Colonic mucosa (tissue), 4 donors: ENCODE results near the gene IL18R1. TPM values are rescaled to one million over a fixed set of nuclear protein-coding genes. Genes with fewer than 3 reads are reported as not detected.

ENCODE experiments used
- DNase-seq: peaks from one replicate; pipeline ENCODE4 v3.0.0-alpha.2; 2020
- H3K27ac ChIP-seq: fragments of 200-600 bp; one replicate; pipeline ENCODE4 v1.8.0; 2021
- H3K27me3 ChIP-seq: fragments of 200-600 bp; one replicate; pipeline ENCODE4 v1.8.0; 2021
- H3K36me3 ChIP-seq: fragments of 200-600 bp; one replicate; pipeline ENCODE4 v1.8.0; 2021
- H3K4me1 ChIP-seq: fragments of 200-600 bp; one replicate; pipeline ENCODE4 v1.8.0; 2021; ENCODE audit warnings: mild to moderate bottlenecking
- H3K4me3 ChIP-seq: fragments of 200-600 bp; one replicate; pipeline ENCODE4 v1.8.0; 2021
- H3K9ac ChIP-seq, 2 donors: one replicate each; pipeline ENCODE4 v1.7.0; 2013; ENCODE audit warnings: control low read depth in 2 of 2, low read depth in 2 of 2, low read length in 2 of 2
- H3K9me3 ChIP-seq: fragments of 200-600 bp; one replicate; pipeline ENCODE4 v1.8.0; 2021
- CTCF ChIP-seq: fragments of 200-600 bp; IDR thresholded peaks from one replicate; pipeline ENCODE4 v1.8.0; 2022; ENCODE audit warnings: antibody characterized with exemption, mild to moderate bottlenecking
- intact Hi-C: fragments of 100-400 bp; cut with DNase I; formaldehyde crosslinking; loops from one replicate; pipeline ENCODE4 v1.14.1; 2022
- total RNA-seq, 2 donors: library from RNA; stranded (reverse); fragmentation: NEBNext Ultra II Directional in 1 of 2; extraction: Animal tissue kit (Norgen Biotek cat#: 25700) in 1 of 2; gene quantifications; one replicate each; pipeline ENCODE4 v1.2.1, GENCODE V29; 2021
- donor health status: healthy.
- donor health status: DM: no; HTN: no; CAD: no.
- donor health status: DM: no; HTN: no; CAD: no.

IL18R1 gene
- total RNA-seq, 2 donors from 2014 or later, result 1.1 to 3.0 TPM

- no peaks in the 10 kb centered on the region for H3K9me3 ChIP-seq
- TF ChIP-seq CTCF, result no peak
- no peak for DNase-seq
- no peak overlapping the region for H3K9ac ChIP-seq
- H3K27me3 ChIP-seq, result no peaks in the 10 kb centered on the region
- H3K36me3 ChIP-seq, result no peaks in the 10 kb centered on the region
- H3K4me1 ChIP-seq, result no peaks in the 10 kb centered on the region
- H3K27ac ChIP-seq, result no peak overlapping the region
- intact Hi-C loops, result no loop called here
- no peak overlapping the region for H3K4me3 ChIP-seq
Measured at GRCh38 chr2:102331311-102331980, 24.1 kb upstream of the IL18R1 start.

GRCh38 chr2:102334486-102334885 is 21.1 kb upstream of the IL18R1 start:
- H3K27me3 ChIP-seq, result no peaks in the 10 kb centered on the region
- H3K36me3 ChIP-seq, result no peaks in the 10 kb centered on the region
- no peaks in the 10 kb centered on the region for H3K4me1 ChIP-seq
- no peak for TF ChIP-seq CTCF
- no peaks in the 10 kb centered on the region for H3K9me3 ChIP-seq
- DNase-seq, result no peak
- H3K27ac ChIP-seq, result no peak overlapping the region
- no peak overlapping the region for H3K9ac ChIP-seq
- intact Hi-C loops, result no loop called here
- no peak overlapping the region for H3K4me3 ChIP-seq

- Histone ChIP-seq H3K9me3 (no peaks in the 10 kb centered on the region), H3K27me3 (no peaks in the 10 kb centered on the region), H3K36me3 (no peaks in the 10 kb centered on the region), H3K9ac (no peak overlapping the region), H3K27ac (no peak overlapping the region), H3K4me3 (no peak overlapping the region), H3K4me1 (no peaks in the 10 kb centered on the region)
- intact Hi-C loops, result no loop called here
- DNase-seq, result no peak
- TF ChIP-seq CTCF, result no peak
Measured at GRCh38 chr2:102335871-102336366, 19.7 kb upstream of the IL18R1 start.

- TF ChIP-seq CTCF, result no peak
- Histone ChIP-seq H3K4me1 (no peaks in the 10 kb centered on the region), H3K9me3 (no peaks in the 10 kb centered on the region), H3K36me3 (no peaks in the 10 kb centered on the region), H3K4me3 (no peak overlapping the region), H3K9ac (no peak overlapping the region), H3K27ac (no peak overlapping the region), H3K27me3 (no peaks in the 10 kb centered on the region)
- intact Hi-C loops, result no loop called here
- no peak for DNase-seq
Measured at GRCh38 chr2:102336502-102336945, 19.1 kb upstream of the IL18R1 start.

GRCh38 chr2:102337012-102337411 is 18.6 kb upstream of the IL18R1 start:
- H3K4me1 ChIP-seq, result no peaks in the 10 kb centered on the region
- intact Hi-C loops, result no loop called here
- H3K27me3 ChIP-seq, result no peaks in the 10 kb centered on the region
- no peak for TF ChIP-seq CTCF
- H3K36me3 ChIP-seq, result no peaks in the 10 kb centered on the region
- no peak overlapping the region for H3K9ac ChIP-seq
- no peak for DNase-seq
- H3K9me3 ChIP-seq, result no peaks in the 10 kb centered on the region
- no peak overlapping the region for H3K4me3 ChIP-seq
- H3K27ac ChIP-seq, result no peak overlapping the region
